Activated T-helper 9 cell treated with anti-CD3 and anti-CD28 coated beads, Interleukin-2, amount 50 U/mL, for 16 hours (primary cell): Measurements from ENCODE around the gene PRKCA.
A peak's percentile ranks its signal among the peaks of the same experiment; 100 is the strongest.

ENCODE experiments used
- DNase-seq: peaks from one replicate; pipeline ENCODE4 v3.0.0-alpha.2; 2020; ENCODE audit warnings: low read depth

The PRKCA gene

GRCh38 chr17:66655461-66655860, 353.0 kb downstream of the PRKCA start:
- no peak for DNase-seq

- DNase-seq, result peak; percentile 48
Measured at GRCh38 chr17:66655861-66656260, 353.4 kb downstream of the PRKCA start.

GRCh38 chr17:66661411-66662256, 359.2 kb downstream of the PRKCA start:
- DNase-seq, result no peak

GRCh38 chr17:66662496-66662895, 360.1 kb downstream of the PRKCA start:
- DNase-seq, result no peak

- no peak for DNase-seq
Measured at GRCh38 chr17:66663041-66663606, 360.7 kb downstream of the PRKCA start.

GRCh38 chr17:66664336-66664735, 361.9 kb downstream of the PRKCA start:
- DNase-seq, result no peak

GRCh38 chr17:66665194-66665593, 362.8 kb downstream of the PRKCA start:
- no peak for DNase-seq

GRCh38 chr17:66667090-66667489, 364.7 kb downstream of the PRKCA start:
- DNase-seq, result no peak

GRCh38 chr17:66667491-66668030, 365.1 kb downstream of the PRKCA start:
- peak; percentile 62 for DNase-seq

- DNase-seq, result no peak
Measured at GRCh38 chr17:66670206-66670605, 367.8 kb downstream of the PRKCA start.

- DNase-seq, result no peak
Measured at GRCh38 chr17:66671156-66671555, 368.7 kb downstream of the PRKCA start.

- peak; percentile 24 for DNase-seq
Measured at GRCh38 chr17:66673668-66674276, 371.4 kb downstream of the PRKCA start.

GRCh38 chr17:66675273-66675990, 373.0 kb downstream of the PRKCA start:
- DNase-seq, result no peak

- no peak for DNase-seq
Measured at GRCh38 chr17:66675991-66676371, 373.6 kb downstream of the PRKCA start.

- no peak for DNase-seq
Measured at GRCh38 chr17:66676421-66676820, 374.0 kb downstream of the PRKCA start.

GRCh38 chr17:66677201-66677981, 375.0 kb downstream of the PRKCA start:
- DNase-seq, result no peak

- no peak for DNase-seq
Measured at GRCh38 chr17:66678061-66678460, 375.6 kb downstream of the PRKCA start.

GRCh38 chr17:66678827-66679226, 376.4 kb downstream of the PRKCA start:
- DNase-seq, result no peak

GRCh38 chr17:66679631-66680517, 377.5 kb downstream of the PRKCA start:
- DNase-seq, result no peak

- no peak for DNase-seq
Measured at GRCh38 chr17:66682283-66682682, 379.9 kb downstream of the PRKCA start.
